Effector CD8-positive, alpha-beta T cell (primary cell): Measurements from ENCODE around the gene FPGS.

Experiments used
- DNase-seq: peaks from one replicate; lab custom pipeline; 2025; lab: John Stamatoyannopoulos, UW

Gene FPGS

DNA sequence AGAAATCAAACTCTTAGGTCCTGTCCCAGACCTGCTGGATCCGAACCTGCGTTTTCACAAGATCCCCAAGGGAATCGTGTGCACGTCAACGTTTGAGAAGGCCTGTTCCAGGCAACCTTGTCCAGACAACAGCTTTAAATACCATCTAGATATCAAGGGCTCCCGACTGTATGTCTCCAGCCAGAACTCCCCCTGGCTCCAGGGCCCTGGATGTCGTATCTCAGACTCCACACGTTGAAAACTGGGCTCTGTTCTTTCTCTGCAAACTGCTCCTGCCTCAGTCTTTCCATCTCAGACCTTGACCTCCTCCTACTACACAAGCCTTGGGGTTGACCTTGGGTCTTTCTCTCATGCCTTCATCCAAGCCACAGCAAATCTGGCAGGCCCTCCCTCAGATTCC is 57.6 kb downstream of the FPGS start:
- DNase-seq = no peak

GRCh38 chr9:127860779-127861178 is 58.1 kb downstream of the FPGS start:
- no peak for DNase-seq

DNA sequence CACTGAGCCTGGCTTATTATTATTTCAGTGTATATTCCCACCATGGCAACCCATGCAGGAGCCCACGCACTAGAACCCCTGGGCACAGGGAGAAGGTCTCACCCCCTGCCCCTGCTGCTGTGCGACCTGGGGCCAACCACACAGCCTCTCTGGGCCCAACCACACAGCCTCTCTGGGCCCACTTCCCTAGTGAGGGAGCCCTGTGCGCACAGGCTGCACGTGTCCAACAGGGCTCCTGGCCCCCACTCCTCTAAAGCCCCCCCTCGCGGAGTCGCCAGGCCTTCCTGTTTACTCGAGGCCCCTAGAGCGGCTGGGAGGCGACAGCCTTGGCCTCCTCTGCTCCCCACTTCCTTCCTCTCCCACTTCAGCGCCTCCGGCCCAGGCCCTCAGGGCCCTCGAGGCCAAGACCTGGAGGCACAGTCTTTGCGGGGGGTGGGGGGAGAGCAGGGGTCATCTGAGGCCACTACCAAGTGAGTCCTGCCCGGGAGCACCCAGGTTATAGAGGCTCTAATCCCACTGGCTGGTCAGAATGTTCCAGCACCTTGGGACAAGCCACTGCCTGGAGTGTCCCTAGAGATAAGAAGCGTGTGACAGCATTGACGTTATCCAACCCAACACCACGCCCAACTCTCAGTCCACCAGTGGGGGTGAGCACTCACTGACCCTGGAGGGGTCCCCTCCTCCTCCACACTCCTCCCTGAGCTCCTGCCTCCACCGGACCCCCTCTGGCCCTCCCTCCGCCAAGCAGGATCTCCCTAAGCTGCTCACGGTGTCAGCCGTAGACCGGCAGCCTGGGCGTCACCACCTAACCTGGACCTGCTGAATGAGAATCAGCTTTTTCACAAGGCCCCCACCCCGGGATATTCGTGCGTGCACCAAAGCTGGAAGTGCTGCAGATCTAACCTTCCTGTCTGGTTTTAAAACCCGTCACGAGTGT is 59.7 kb downstream of the FPGS start:
- DNase-seq = no peak

GRCh38 chr9:127863191-127863621 is 60.5 kb downstream of the FPGS start:
- no peak for DNase-seq
